Fibroblast of mammary gland (primary cell): Measurements from ENCODE around the gene ZNF334.

Experiments used
- DNase-seq: peaks from one replicate; pipeline ENCODE4 v3.0.0-alpha.2; 2010; ENCODE audit warnings: low read depth
- H3K4me3 ChIP-seq: 2 replicates; pipeline ENCODE4 v1.5.1; 2011; ENCODE audit warnings: low read depth, mild to moderate bottlenecking, low read length, moderate library complexity; ENCODE audit not compliant: control insufficient read depth
- CTCF ChIP-seq: conservative IDR thresholded peaks from 2 replicates; pipeline ENCODE4 v1.5.1; 2011; ENCODE audit warnings: low read depth, low read length, inconsistent platforms; ENCODE audit not compliant: control insufficient read depth, insufficient read depth

ZNF334 gene

GRCh38 chr20:46477640-46478039, 35.7 kb downstream of the ZNF334 start:
- no peak for TF ChIP-seq CTCF
- DNase-seq = no peak
- H3K4me3 ChIP-seq = no peak overlapping the region

- no peak for DNase-seq
- no peak for TF ChIP-seq CTCF
- H3K4me3 ChIP-seq = no peak overlapping the region
These were observed 36.1 kb downstream of the ZNF334 start for GRCh38 chr20:46477225-46477624.

GRCh38 chr20:46468508-46468907, 44.9 kb downstream of the ZNF334 start:
- DNase-seq = no peak
- H3K4me3 ChIP-seq = no peak overlapping the region
- no peak for TF ChIP-seq CTCF

GRCh38 chr20:46464451-46464850, 48.9 kb downstream of the ZNF334 start:
- TF ChIP-seq CTCF = no peak

GRCh38 chr20:46463852-46464251, 49.5 kb downstream of the ZNF334 start:
- no peak for TF ChIP-seq CTCF
- H3K4me3 ChIP-seq = no peak overlapping the region
- no peak for DNase-seq

More at GRCh38 chr20:46464451-46464850, 48.9 kb downstream of the ZNF334 start:
- no peak for DNase-seq
- H3K4me3 ChIP-seq = no peak overlapping the region

- DNase-seq = no peak
- no peak overlapping the region for H3K4me3 ChIP-seq
- no peak for TF ChIP-seq CTCF
These were observed 51.6 kb downstream of the ZNF334 start for GRCh38 chr20:46461808-46462207.

GRCh38 chr20:46458866-46459750, 54.3 kb downstream of the ZNF334 start:
- TF ChIP-seq CTCF = no peak
- H3K4me3 ChIP-seq = no peak overlapping the region
- DNase-seq = no peak
